ENCODE measurements around the gene NTSR2.

DNA sequence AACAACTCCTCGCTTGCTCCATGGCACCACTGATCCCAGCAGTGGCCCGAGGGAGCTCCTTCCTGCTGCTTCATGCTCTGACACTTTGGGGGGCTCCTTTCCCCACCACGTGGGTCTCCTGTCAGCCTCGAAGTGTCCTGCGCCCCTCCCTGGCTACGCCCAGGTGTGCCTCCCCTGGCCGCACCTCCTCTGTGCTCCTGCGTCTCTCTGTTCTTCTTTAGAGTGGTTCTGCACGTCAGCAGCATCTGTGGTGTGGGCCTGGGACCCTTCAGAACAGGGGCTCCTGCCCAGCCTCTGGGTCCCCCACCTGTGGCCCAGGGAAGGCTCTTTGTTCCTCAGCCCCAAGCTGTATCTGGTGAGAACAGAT is 26.7 kb upstream of the NTSR2 start:
- TF ChIP-seq, protein P1, sequence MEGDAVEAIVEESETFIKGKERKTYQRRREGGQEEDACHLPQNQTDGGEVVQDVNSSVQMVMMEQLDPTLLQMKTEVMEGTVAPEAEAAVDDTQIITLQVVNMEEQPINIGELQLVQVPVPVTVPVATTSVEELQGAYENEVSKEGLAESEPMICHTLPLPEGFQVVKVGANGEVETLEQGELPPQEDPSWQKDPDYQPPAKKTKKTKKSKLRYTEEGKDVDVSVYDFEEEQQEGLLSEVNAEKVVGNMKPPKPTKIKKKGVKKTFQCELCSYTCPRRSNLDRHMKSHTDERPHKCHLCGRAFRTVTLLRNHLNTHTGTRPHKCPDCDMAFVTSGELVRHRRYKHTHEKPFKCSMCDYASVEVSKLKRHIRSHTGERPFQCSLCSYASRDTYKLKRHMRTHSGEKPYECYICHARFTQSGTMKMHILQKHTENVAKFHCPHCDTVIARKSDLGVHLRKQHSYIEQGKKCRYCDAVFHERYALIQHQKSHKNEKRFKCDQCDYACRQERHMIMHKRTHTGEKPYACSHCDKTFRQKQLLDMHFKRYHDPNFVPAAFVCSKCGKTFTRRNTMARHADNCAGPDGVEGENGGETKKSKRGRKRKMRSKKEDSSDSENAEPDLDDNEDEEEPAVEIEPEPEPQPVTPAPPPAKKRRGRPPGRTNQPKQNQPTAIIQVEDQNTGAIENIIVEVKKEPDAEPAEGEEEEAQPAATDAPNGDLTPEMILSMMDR (IDR thresholded peaks at IDR 0.05; ENCODE audit: extremely low read depth in 1 of 2, insufficient read depth in 1 of 2, low read depth in 1 of 2, low read length in 2 of 2) = no peak
- no peak for TF ChIP-seq EZH2 (IDR thresholded peaks at IDR 0.05; ENCODE audit: borderline replicate concordance, low read depth, low read length, severe bottlenecking)
- TF ChIP-seq MYC (IDR thresholded peaks at IDR 0.05; ENCODE audit: low read depth, low read length) = no peak
- TF ChIP-seq POLR2AphosphoS5 (IDR thresholded peaks at IDR 0.05; ENCODE audit: insufficient read depth, low read depth, low read length) = no peak
